Measurements from ENCODE around the gene NCOR2. TPM values are rescaled to one million over a fixed set of nuclear protein-coding genes. Genes with fewer than 3 reads are reported as not detected.

The NCOR2 gene
- total RNA-seq, 1 donor from 2014 or later, result 128 TPM

DNA sequence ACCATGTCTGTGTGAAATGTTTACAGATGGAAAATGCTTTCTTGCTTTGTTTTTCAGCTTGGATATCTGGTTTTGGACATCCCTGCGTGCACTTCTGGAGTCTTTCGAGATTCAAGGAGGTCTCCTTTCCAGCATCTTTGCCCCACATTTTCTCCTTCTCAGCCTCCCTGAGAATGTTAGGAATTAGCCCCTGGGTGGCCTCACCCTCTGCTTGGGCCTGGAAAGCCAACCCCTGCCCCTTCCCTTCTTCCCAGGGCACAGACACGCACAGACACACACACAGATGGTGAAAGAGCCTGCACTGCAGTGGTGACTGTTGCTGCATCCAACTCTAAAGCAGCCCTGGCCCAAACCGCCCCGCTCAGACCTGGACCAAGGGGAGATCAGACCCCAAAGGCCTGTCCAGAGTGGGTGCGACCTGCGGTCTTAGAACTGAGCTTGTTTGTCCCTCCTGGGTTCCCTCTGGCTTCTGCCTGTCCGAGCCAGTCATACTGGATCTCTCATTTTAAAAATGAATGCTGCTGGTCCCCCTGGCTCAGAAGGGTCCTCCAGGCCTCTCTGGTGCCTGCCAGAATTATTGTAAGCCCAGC is 8.7 kb upstream of the NCOR2 start:
- Mint-ChIP-seq H3K27me3 (peaks cover 6% of the 10 kb centered on the region), H3K9me3 (peaks cover 5% of the 10 kb centered on the region), H3K27ac (no peak overlapping the region), H3K4me1 (no peaks in the 10 kb centered on the region), H3K4me3 (no peak overlapping the region), H3K36me3 (ENCODE audit: low read depth) (no peaks in the 10 kb centered on the region)
- intact Hi-C loops (cut with micrococcal nuclease), result no loop called here
- DNase-seq, result no peak

DNA sequence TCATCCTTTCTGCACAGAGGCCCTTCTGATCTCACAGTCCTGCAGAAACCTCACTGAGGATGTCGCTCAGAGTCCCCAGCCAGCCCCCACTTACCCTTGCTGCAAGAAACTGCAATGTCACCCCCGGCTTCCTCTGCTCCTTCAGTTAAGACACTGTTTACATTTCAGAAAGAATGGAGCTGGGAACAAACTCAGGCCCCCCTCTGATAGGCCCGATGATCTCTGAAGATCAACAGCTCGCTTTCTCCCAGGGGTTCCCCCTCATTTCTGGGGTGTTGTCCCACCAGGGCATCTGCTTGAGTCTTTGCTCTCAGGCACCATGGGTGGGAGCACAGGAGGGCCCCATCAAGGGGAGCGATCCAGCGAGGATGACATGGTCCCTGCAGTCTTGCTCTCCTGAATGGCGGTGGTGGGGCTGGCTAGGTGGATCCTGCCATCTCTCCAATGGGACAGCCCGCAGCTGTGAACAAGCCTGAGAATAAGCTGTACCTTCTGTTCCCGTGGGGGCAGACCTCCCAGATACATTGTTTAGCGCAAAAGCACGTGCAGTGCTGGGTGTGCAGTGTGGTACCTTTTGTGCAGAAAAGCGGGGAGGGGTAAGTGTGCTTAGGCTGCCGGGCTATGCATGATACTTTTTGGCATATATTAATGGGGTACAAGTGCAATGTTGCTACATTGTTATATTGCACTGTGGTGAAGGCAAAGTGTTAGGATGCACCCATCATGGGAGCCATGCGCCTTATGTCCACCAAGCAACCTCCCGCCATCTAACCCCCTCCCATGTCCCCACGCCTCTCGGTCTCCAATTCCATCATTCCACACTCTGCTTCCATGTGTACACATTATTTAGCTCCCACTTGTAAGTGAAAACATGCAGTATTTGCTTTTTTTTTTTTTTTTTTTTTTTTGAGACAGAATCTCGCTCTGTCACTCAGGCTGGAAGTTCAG is 6.7 kb upstream of the NCOR2 start:
- no peak overlapping the region for H3K4me3 Mint-ChIP-seq
- H3K27ac Mint-ChIP-seq, result no peak overlapping the region
- peaks cover 2% of the 10 kb centered on the region for H3K27me3 Mint-ChIP-seq
- no peaks in the 10 kb centered on the region for H3K36me3 Mint-ChIP-seq (ENCODE audit: low read depth)
- DNase-seq, result no peak
- no peaks in the 10 kb centered on the region for H3K4me1 Mint-ChIP-seq
- intact Hi-C loops (cut with micrococcal nuclease), result no loop called here
- no peaks in the 10 kb centered on the region for H3K9me3 Mint-ChIP-seq

DNA sequence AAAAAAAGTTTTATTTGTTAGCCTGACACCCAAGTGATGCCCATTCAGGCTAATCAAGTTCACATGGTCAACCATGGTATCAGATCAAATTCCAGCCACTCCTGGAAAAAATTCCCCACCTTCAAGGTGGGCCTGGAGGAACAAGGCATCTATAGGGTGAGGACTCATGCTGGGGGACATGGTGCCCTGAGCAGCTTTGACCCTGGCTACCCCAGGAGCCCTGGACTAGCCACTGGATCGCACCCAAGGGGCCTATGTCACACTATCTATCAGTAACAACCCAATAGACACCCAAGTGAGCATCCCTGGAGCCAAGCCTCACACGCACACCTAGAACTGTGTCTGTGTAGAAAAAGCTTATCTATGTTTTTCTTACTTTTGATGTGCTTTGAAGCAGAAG is 4.1 kb upstream of the NCOR2 start:
- peaks cover 6% of the 10 kb centered on the region for H3K4me1 Mint-ChIP-seq
- no peak overlapping the region for H3K4me3 Mint-ChIP-seq
- no peak for DNase-seq
- no peaks in the 10 kb centered on the region for H3K9me3 Mint-ChIP-seq
- H3K27ac Mint-ChIP-seq, result no peak overlapping the region
- intact Hi-C loops (cut with micrococcal nuclease), result no loop called here
- H3K36me3 Mint-ChIP-seq (ENCODE audit: low read depth), result no peaks in the 10 kb centered on the region
- peaks cover 2% of the 10 kb centered on the region for H3K27me3 Mint-ChIP-seq

DNA sequence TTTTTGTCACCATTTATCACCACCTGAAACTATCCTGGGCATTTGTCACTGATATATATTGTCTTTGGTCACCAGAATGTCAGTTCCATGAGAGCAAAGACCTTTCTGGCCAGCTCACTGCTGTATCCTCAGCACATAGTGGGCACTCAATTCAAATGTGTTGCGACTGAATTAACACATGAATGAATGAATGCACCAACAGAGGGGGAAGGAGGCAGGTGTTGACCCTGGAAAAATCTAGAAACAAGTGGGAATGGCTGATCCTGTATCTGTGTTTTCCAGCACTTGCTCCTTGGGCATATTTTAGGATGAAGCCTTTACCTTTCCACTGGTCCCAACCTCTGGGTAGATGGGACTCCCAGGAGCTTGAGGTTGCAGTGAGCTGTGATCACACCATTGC is 3.4 kb upstream of the NCOR2 start:
- Mint-ChIP-seq H3K4me3 (no peak overlapping the region), H3K9me3 (no peaks in the 10 kb centered on the region), H3K27me3 (peaks cover 2% of the 10 kb centered on the region), H3K27ac (no peak overlapping the region), H3K4me1 (peaks cover 6% of the 10 kb centered on the region), H3K36me3 (ENCODE audit: low read depth) (no peaks in the 10 kb centered on the region)
- DNase-seq, result no peak
- intact Hi-C loops (cut with micrococcal nuclease), result no loop called here

DNA sequence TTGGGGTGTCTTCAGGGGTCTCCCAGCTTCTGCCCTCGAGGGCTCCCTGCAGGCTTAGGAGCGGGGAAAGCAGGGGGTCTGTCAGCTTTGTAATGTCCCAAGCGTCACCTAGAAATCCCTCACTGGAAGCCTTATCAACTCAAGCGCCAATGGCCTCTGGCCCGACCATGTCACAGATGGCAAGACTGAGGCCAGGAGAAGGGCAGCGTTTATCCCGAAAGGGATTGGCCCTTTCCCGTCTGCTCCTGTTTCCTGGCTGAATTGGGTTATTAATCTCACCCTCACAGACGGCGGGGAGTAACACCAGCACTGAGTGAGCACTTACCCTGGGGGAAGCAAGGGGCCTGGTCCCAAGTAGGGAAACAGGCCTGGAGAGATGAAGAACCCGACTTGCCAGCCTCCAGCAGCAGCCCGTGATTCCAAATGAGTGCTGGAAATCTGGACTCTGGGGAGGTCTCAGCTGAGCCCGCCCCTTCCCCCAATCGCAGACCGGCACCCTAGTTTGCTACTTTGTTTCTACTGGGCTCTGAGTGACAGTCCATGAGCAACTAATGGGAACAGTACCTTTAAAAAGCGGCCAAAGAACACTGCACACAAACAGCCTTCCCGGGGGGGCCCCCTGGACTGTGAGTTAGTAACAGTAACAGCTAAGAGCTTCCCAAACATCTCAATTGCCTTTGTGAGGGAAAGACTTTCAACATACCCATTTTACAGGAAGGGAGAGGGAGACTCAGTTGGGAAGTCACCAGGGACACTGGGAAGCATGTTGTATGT is 2.1 kb upstream of the NCOR2 start:
- intact Hi-C loops (cut with micrococcal nuclease), result loop anchor here (5.0 kb wide), 1 partner anchor 293 kb away; the partner anchor contains the start of gene SCARB1
- H3K27ac Mint-ChIP-seq, result no peak overlapping the region

DNA sequence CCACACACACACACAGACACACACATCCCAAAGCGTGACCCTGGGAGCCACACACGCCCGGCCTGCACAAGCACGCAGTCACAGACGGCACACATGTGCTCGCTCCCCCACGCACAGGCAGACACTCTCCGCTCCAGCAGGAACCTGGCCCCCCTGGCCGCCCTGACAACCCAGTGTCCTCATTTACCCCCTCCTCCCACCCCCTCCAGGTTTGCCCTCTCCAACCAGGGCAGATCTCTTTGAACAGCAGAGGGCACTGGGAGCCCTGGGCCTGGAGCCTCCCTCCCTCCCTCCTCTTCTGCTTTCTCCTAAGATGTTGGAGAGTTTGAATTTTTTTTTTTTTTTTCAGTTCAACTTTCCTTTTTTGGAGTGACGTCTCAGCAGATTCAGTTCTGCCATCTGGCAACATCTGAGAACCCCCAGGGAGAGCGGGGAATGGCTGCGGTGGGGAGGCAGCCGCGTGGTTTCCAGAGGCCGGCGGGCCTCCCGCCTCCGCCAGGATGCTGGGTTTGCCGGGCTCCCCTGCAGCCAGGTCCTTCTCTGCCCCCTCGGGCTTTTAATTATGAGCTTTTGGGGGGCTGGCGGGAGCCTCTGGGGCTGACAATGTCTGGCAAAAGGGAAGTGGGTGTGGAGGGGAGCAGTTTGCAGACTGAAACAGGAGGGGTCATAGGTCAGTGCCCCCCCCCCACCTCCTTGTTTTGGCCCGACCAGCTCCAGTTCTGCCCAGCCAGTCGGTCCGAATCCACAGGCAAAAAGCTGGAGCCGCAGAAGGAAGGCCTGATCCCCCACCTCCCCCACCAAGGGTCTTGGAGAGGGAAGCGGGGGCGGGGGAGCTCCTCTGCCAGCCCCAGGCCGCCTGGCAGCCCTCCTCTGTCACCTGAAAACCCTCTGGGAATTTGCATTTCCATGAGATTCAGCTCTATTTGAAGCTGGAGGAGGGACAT is 1.3 kb upstream of the NCOR2 start:
- H3K9me3 Mint-ChIP-seq, result no peaks in the 10 kb centered on the region
- H3K27ac Mint-ChIP-seq, result peak overlapping the region; percentile 39
- H3K4me1 Mint-ChIP-seq, result peaks cover 13% of the 10 kb centered on the region
- no peaks in the 10 kb centered on the region for H3K36me3 Mint-ChIP-seq (ENCODE audit: low read depth)
- DNase-seq, result peak; percentile 67
- intact Hi-C loops (cut with micrococcal nuclease), result loop anchor here (5.0 kb wide), 1 partner anchor 294 kb away; the partner anchor contains the start of gene SCARB1
- peaks cover 2% of the 10 kb centered on the region for H3K27me3 Mint-ChIP-seq
- peak overlapping the region; percentile 76 for H3K4me3 Mint-ChIP-seq

More for the DNA sequence above, 2.1 kb upstream of the NCOR2 start:
- H3K4me1 Mint-ChIP-seq, result peaks cover 10% of the 10 kb centered on the region
- peaks cover 2% of the 10 kb centered on the region for H3K27me3 Mint-ChIP-seq
- H3K4me3 Mint-ChIP-seq, result no peak overlapping the region
- no peak for DNase-seq
- no peaks in the 10 kb centered on the region for H3K9me3 Mint-ChIP-seq
- H3K36me3 Mint-ChIP-seq (ENCODE audit: low read depth), result no peaks in the 10 kb centered on the region

DNA sequence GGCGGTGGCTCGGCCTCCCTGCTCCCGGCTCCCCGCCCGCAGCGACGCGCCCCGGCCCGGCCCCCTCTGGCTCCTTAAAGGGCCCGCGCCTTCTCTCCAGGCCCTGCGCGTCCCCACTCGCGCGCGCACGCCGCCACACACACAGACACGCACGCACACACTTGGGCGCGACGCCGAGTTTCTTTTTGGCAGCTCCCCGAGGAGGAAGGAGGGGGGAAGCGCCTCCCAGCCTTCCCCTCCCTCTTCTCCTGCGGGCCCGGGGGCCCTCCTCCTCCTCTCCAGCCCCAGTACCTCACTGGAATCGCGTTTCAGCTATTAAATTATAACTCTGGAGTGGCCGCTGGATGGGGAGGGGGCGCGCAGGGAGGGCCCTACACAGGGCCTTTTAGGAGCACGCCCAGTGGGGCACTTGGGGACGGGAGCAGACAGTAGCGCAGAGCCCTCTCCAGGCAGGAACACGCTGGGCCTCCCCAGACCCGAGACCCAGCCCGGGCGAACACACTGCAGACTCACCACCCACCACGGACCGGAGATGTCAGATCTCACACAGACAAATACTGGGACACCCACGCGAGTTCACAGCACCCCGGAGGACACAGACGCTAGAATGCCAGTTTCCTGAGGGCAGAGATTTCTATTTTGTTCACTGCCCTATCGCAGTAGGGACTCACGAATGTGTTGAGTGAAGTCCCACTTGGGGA is 411 bp upstream of the NCOR2 start:
- Mint-ChIP-seq H3K27me3 (peaks cover 2% of the 10 kb centered on the region), H3K36me3 (ENCODE audit: low read depth) (no peaks in the 10 kb centered on the region), H3K4me3 (peak overlapping the region; percentile 76), H3K9me3 (no peaks in the 10 kb centered on the region), H3K27ac (peak overlapping the region; percentile 79), H3K4me1 (peaks cover 14% of the 10 kb centered on the region)
- peak; percentile 96 for DNase-seq
- intact Hi-C loops (cut with micrococcal nuclease), result loop anchor here (2.0 to 5.0 kb wide), 6 partner anchors 21 to 294 kb away; partner anchors contain the start of gene SCARB1

DNA sequence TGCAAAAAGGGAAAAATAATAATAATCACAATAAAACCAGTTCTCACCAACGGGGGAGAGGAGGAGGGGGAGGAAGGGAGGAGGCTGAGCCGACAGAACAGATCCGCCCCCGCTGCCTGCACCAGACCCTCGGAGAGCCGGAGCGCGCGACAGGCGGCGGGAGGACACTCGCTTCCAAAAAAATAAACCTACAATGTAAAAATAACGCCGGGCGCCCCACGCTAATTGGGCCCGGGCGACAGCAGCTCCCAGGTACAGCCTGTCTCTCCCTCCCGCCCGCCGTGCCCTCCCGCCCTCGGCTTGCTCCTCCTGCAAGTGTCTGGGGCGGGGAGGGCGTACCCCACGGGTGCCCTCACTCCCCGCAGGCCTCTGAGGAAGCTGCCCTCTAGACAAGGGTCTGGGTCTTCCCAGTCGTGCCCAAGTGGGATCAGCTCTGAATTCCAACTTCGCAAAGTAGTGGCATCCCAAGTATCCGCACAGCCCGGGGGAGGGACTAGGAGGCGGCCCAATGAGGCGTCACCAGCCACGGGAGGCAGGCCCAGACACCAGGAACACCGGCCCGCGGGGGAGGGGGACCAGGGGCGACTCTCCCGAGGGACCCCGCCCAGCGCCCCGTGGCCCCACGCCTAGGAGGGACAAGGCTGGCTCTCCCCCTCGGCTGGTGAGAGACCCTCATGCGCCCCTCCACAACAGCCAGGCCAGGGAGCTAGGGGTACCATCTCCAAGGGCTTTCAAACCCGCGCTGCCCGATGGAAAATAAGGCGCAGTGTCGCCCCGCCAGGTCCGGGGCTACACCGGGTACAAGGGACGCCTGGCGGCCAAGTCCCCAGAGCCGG is 1.0 kb downstream of the NCOR2 start:
- peak overlapping the region; percentile 89 for H3K27ac Mint-ChIP-seq

DNA sequence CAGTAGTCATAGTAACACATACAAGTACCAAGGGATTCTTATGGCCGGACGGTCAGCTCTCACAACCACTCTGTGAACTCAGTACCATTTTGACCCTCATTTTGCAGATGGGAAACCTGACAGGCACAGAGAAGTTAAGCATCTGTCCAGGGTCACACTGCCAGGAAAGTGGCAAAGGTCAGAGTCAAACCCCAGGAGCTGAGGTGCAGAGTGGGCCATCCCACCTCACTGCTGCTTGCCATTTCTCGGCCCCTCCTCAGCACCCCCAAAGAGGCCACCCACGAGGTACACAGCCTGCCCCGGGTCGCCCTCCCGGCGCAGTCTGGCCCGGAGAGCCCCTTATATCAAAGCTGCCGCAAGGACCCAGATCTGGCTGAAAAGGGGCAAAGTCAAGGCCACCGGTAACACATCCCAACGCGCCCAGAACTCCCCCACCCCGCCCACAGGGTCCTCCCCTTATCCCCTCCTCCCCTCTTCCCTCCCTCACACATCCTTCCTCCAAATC is 1.7 kb downstream of the NCOR2 start:
- Mint-ChIP-seq H3K36me3 (ENCODE audit: low read depth) (no peaks in the 10 kb centered on the region), H3K27ac (peak overlapping the region; percentile 69), H3K27me3 (peaks cover 2% of the 10 kb centered on the region)

More for the DNA sequence above, 1.0 kb downstream of the NCOR2 start:
- Mint-ChIP-seq H3K4me1 (peaks cover 17% of the 10 kb centered on the region), H3K27me3 (peaks cover 2% of the 10 kb centered on the region), H3K36me3 (ENCODE audit: low read depth) (no peaks in the 10 kb centered on the region), H3K4me3 (peak overlapping the region; percentile 95), H3K9me3 (no peaks in the 10 kb centered on the region)
- intact Hi-C loops (cut with micrococcal nuclease), result loop anchor here (1.0 to 5.0 kb wide), 8 partner anchors 20 to 296 kb away; partner anchors contain the start of gene SCARB1
- DNase-seq, result peak; percentile 93

DNA sequence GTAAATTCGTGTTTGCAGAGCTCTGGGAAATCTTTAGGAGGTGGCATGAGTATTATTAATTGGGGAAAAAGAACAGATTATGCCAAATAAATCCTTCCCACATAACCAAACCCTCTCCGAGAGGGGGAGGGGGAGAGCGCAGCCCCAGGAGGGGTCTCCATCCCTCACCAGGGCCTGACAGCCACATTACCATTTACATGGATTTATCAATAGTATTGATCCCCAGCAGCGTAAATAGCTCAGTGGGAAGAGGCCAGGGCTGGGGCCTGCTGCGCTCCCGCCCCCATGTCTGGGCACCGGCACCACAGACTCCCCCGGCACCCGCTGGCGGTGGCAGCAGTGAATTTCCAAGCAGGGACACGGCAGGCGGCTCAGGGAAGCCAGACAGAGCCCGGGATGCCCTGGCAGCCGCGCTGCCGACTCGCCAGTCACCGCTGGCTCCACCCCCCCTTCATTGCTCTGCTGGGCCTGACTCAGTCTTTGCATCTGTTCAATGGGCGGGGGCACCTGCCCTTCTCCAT is 2.4 kb downstream of the NCOR2 start:
- H3K4me3 Mint-ChIP-seq, result peak overlapping the region; percentile 95
- no peaks in the 10 kb centered on the region for H3K27me3 Mint-ChIP-seq
- no peak overlapping the region for H3K27ac Mint-ChIP-seq
- H3K9me3 Mint-ChIP-seq, result no peaks in the 10 kb centered on the region
- H3K36me3 Mint-ChIP-seq (ENCODE audit: low read depth), result no peaks in the 10 kb centered on the region
- H3K4me1 Mint-ChIP-seq, result peaks cover 22% of the 10 kb centered on the region
- DNase-seq, result no peak
- intact Hi-C loops (cut with micrococcal nuclease), result loop anchor here (5.0 kb wide), 1 partner anchor 297 kb away; the partner anchor contains the start of gene SCARB1

More for the DNA sequence above, 1.7 kb downstream of the NCOR2 start:
- no peak for DNase-seq
- Mint-ChIP-seq H3K4me1 (peaks cover 21% of the 10 kb centered on the region), H3K4me3 (peak overlapping the region; percentile 95), H3K9me3 (no peaks in the 10 kb centered on the region)
- intact Hi-C loops (cut with micrococcal nuclease), result loop anchor here (1.0 to 5.0 kb wide), 8 partner anchors 19 to 297 kb away; partner anchors contain the start of gene SCARB1

DNA sequence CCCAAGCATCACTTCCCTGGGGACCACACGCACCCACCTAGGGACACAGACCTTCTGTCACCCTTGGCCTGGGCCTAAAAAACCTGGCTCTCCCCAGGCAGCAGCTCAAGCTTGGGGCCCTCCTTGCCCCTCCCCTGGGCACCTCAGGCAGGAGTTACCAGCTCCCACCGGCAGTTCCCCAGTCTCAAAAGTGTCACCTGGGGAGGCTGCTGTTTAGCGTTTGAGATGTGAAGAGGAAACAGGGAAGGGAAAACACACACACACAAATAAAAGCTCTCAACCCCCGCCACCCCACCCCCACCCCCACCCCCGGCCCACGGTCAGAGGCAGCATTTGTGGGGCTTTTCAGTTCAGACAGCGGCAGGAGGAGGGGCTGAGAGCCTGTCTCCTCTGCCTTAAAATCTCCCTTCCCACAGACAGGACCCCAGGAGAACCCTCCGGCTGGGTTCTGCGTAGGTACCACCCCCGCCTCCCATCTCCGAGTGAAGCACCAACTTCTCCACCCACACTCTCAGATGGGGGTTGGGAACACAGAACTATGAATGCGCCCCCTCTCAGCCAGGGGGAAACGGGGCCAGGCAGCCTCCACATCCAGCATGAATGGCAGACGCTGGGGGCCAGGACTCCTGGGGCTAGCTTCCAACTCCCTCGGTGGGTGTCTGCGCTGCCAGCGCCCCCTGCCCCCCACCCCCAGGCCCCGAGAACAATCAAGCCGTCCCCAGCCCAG is 3.0 kb downstream of the NCOR2 start:
- Mint-ChIP-seq H3K36me3 (ENCODE audit: low read depth) (peaks cover 2% of the 10 kb centered on the region), H3K9me3 (no peaks in the 10 kb centered on the region), H3K27me3 (no peaks in the 10 kb centered on the region), H3K4me1 (peaks cover 22% of the 10 kb centered on the region), H3K4me3 (peak overlapping the region; percentile 34), H3K27ac (no peak overlapping the region)
- intact Hi-C loops (cut with micrococcal nuclease), result no loop called here
- no peak for DNase-seq
